ENCODE measurements around the gene ITGA1. TPM values are rescaled to one million over a fixed set of nuclear protein-coding genes. Genes with fewer than 3 reads are reported as not detected.

ITGA1 gene
- total RNA-seq, 1 experiment from 2014 or later = 4.0 TPM

- Histone ChIP-seq H3K9me2 (ENCODE audit: insufficient read depth) (no peaks in the 10 kb centered on the region), H3K9me3 (ENCODE audit: insufficient read depth, low read depth) (no peaks in the 10 kb centered on the region), H4K20me1 (ENCODE audit: insufficient read depth) (no peaks in the 10 kb centered on the region), H3K4me3 (no peak overlapping the region), H3K4me1 (replicated peaks; ENCODE audit: insufficient read depth) (peaks cover 20% of the 10 kb centered on the region), H3K36me3 (ENCODE audit: low read depth) (no peaks in the 10 kb centered on the region), H3K4me2 (no peak overlapping the region), H2AFZ (no peak overlapping the region), H3F3A (ENCODE audit: insufficient read depth, low read depth) (peaks cover 13% of the 10 kb centered on the region), H3K27me3 (ENCODE audit: insufficient read depth, low read depth) (no peaks in the 10 kb centered on the region), H3K27ac (no peak overlapping the region), H3K79me2 (ENCODE audit: low read depth) (no peaks in the 10 kb centered on the region)
- ChIA-PET CTCF (no interaction called here), POLR2A (ENCODE audit: unreplicated experiment) (no interaction called here)
- DNase-seq = no peak
- intact Hi-C loops (cut with micrococcal nuclease; ENCODE audit: unreplicated experiment) = loop anchor here (5.0 kb wide), 2 partner anchors 173 to 438 kb away; no protein-coding TSS in a partner anchor
- no TSS peak for BruUV-seq (replicated peaks)
- TF ChIP-seq CTCF (conservative IDR thresholded peaks at IDR 0.05) = no peak
Measured at GRCh38 chr5:52924456-52924855, 136.7 kb downstream of the ITGA1 start.

- Histone ChIP-seq H3F3A (ENCODE audit: insufficient read depth, low read depth) (peaks cover 13% of the 10 kb centered on the region), H3K27ac (no peak overlapping the region), H3K9me3 (ENCODE audit: insufficient read depth, low read depth) (no peaks in the 10 kb centered on the region), H3K27me3 (ENCODE audit: insufficient read depth, low read depth) (no peaks in the 10 kb centered on the region), H3K36me3 (ENCODE audit: low read depth) (no peaks in the 10 kb centered on the region), H4K20me1 (ENCODE audit: insufficient read depth) (no peaks in the 10 kb centered on the region), H3K4me3 (no peak overlapping the region), H3K9me2 (ENCODE audit: insufficient read depth) (no peaks in the 10 kb centered on the region), H2AFZ (no peak overlapping the region), H3K4me1 (replicated peaks; ENCODE audit: insufficient read depth) (peaks cover 20% of the 10 kb centered on the region), H3K79me2 (ENCODE audit: low read depth) (no peaks in the 10 kb centered on the region), H3K4me2 (no peak overlapping the region)
- intact Hi-C loops (cut with micrococcal nuclease; ENCODE audit: unreplicated experiment) = no loop called here
- ChIA-PET CTCF (no interaction called here), POLR2A (ENCODE audit: unreplicated experiment) (no interaction called here)
- TF ChIP-seq EZH2 (IDR thresholded peaks at IDR 0.05; ENCODE audit: low read depth) = no peak
- no TSS peak for BruUV-seq (replicated peaks)
- no peak for DNase-seq
Measured at GRCh38 chr5:52925001-52925400, 137.3 kb downstream of the ITGA1 start.

GRCh38 chr5:52928689-52929088 is 141.0 kb downstream of the ITGA1 start:
- ChIA-PET CTCF (no interaction called here), POLR2A (ENCODE audit: unreplicated experiment) (no interaction called here)
- H3K9me3 ChIP-seq (ENCODE audit: insufficient read depth, low read depth) = no peaks in the 10 kb centered on the region
- TF ChIP-seq CTCF (conservative IDR thresholded peaks at IDR 0.05) (no peak), EZH2 (IDR thresholded peaks at IDR 0.05; ENCODE audit: low read depth) (no peak)
- no peak overlapping the region for H3K4me2 ChIP-seq
- no peaks in the 10 kb centered on the region for H4K20me1 ChIP-seq (ENCODE audit: insufficient read depth)
- H3K36me3 ChIP-seq (ENCODE audit: low read depth) = no peaks in the 10 kb centered on the region
- H3K27ac ChIP-seq = no peak overlapping the region
- H2AFZ ChIP-seq = no peak overlapping the region; the same call in 1 of the 2 replicates
- no peaks in the 10 kb centered on the region for H3K79me2 ChIP-seq (ENCODE audit: low read depth)
- H3K9me2 ChIP-seq (ENCODE audit: insufficient read depth) = no peaks in the 10 kb centered on the region
- no peak overlapping the region for H3K4me3 ChIP-seq
- H3K4me1 ChIP-seq (replicated peaks; ENCODE audit: insufficient read depth) = peaks cover under 1% of the 10 kb centered on the region; the same call in 1 of the 2 replicates
- no peak for DNase-seq
- no TSS peak for BruUV-seq (replicated peaks)
- intact Hi-C loops (cut with micrococcal nuclease; ENCODE audit: unreplicated experiment) = no loop called here
- H3F3A ChIP-seq (ENCODE audit: insufficient read depth, low read depth) = no peaks in the 10 kb centered on the region
- H3K27me3 ChIP-seq (ENCODE audit: insufficient read depth, low read depth) = no peaks in the 10 kb centered on the region

GRCh38 chr5:52938226-52938625 is 150.5 kb downstream of the ITGA1 start:
- TF ChIP-seq CTCF (conservative IDR thresholded peaks at IDR 0.05) = no peak
- TF ChIP-seq EZH2 (IDR thresholded peaks at IDR 0.05; ENCODE audit: low read depth) = no peak
- intact Hi-C loops (cut with micrococcal nuclease; ENCODE audit: unreplicated experiment) = no loop called here
- no peak overlapping the region for H3K27ac ChIP-seq
- ChIA-PET POLR2A (ENCODE audit: unreplicated experiment) (no interaction called here), CTCF (no interaction called here)
- no peaks in the 10 kb centered on the region for H3F3A ChIP-seq (ENCODE audit: insufficient read depth, low read depth)
- no peaks in the 10 kb centered on the region for H3K4me1 ChIP-seq (replicated peaks; ENCODE audit: insufficient read depth)
- DNase-seq = no peak
- H3K4me3 ChIP-seq = no peak overlapping the region
- no peaks in the 10 kb centered on the region for H3K79me2 ChIP-seq (ENCODE audit: low read depth)
- H3K9me2 ChIP-seq (ENCODE audit: insufficient read depth) = no peaks in the 10 kb centered on the region
- no peak overlapping the region for H2AFZ ChIP-seq
- H3K27me3 ChIP-seq (ENCODE audit: insufficient read depth, low read depth) = no peaks in the 10 kb centered on the region
- H3K9me3 ChIP-seq (ENCODE audit: insufficient read depth, low read depth) = no peaks in the 10 kb centered on the region
- H3K4me2 ChIP-seq = no peak overlapping the region
- no TSS peak for BruUV-seq (replicated peaks)
- H4K20me1 ChIP-seq (ENCODE audit: insufficient read depth) = no peaks in the 10 kb centered on the region
- H3K36me3 ChIP-seq (ENCODE audit: low read depth) = no peaks in the 10 kb centered on the region
